ENCODE measurements around the gene RNASE8.

DNA sequence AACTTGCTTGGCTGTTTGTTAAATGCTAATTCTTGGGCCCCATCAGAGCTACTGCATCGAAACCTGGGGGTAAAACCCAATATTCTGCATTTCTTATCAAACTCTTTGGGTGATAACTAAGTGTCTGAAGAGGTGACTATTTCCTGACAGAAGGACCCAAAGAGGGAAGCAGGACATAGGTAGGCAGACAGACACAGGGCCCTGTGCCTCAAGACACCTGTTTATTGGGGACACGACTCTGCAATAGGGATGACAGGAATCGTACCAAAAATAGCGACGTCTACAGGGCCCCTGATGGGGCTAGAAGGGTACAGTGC lies 32.2 kb downstream of the RNASE8 start:
- TF ChIP-seq POLR2A (IDR thresholded peaks at IDR 0.05): no peak
- TF ChIP-seq, protein P1, sequence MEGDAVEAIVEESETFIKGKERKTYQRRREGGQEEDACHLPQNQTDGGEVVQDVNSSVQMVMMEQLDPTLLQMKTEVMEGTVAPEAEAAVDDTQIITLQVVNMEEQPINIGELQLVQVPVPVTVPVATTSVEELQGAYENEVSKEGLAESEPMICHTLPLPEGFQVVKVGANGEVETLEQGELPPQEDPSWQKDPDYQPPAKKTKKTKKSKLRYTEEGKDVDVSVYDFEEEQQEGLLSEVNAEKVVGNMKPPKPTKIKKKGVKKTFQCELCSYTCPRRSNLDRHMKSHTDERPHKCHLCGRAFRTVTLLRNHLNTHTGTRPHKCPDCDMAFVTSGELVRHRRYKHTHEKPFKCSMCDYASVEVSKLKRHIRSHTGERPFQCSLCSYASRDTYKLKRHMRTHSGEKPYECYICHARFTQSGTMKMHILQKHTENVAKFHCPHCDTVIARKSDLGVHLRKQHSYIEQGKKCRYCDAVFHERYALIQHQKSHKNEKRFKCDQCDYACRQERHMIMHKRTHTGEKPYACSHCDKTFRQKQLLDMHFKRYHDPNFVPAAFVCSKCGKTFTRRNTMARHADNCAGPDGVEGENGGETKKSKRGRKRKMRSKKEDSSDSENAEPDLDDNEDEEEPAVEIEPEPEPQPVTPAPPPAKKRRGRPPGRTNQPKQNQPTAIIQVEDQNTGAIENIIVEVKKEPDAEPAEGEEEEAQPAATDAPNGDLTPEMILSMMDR (IDR thresholded peaks at IDR 0.05): no peak

All from stomach (tissue), 4 donors.